Endothelial cell of umbilical vein (primary cell): ENCODE measurements around the gene PRMT2. TPM values are rescaled to one million over a fixed set of nuclear protein-coding genes. Genes with fewer than 3 reads are reported as not detected.

Experiments used
- BruUV-seq: library from RNA; stranded (reverse); fragments of 400-500 nt; replicated peaks from 2 replicates; lab custom pipeline; 2021; lab: Mats Ljungman, UMichigan
- CTCF ChIA-PET: fragments of 300-600, 350-600 bp; sonication (Branson Sonifier 250); formaldehyde crosslinking; loops from one replicate; lab custom pipeline; 2021; ENCODE audit warnings: antibody characterized with exemption, inconsistent platforms; lab: Charles Lee
- POLR2A ChIA-PET: fragments of 300-600, 350-600 bp; sonication (Branson Sonifier 250); formaldehyde crosslinking; loops from one replicate; lab custom pipeline; 2021; ENCODE audit warnings: antibody characterized with exemption, inconsistent platforms; lab: Charles Lee
- DNase-seq: peaks from one replicate; pipeline ENCODE4 v3.0.0-alpha.2; 2011; ENCODE audit warnings: low read depth, low spot score
- FAIRE-seq: peaks from 2 replicates; lab custom pipeline; 2011; peaks lifted over from hg19 to GRCh38; lab: Jason Lieb, UNC
- H2AFZ ChIP-seq: 2 replicates; pipeline ENCODE4 v1.6.0; 2012; ENCODE audit warnings: low read depth, low read length, control low read depth, inconsistent platforms
- H3K27ac ChIP-seq: 2 replicates; pipeline ENCODE4 v1.5.1; 2011; ENCODE audit warnings: low read depth, mild to moderate bottlenecking, control low read depth, low read length, moderate library complexity; ENCODE audit not compliant: insufficient read depth
- H3K27me3 ChIP-seq, 2 experiments: 2 replicates each; pipeline versions ENCODE4 v1.6.0 to v1.6.1; 2011; ENCODE audit warnings: low read length in 2 of 2, mixed read lengths in 1 of 2; ENCODE audit not compliant: control insufficient read depth in 2 of 2, insufficient read depth in 2 of 2
- H3K36me3 ChIP-seq, 2 experiments: 2 replicates in 1 of 2; 3 replicates in 1 of 2; pipeline ENCODE4 v1.5.1; 2011; ENCODE audit warnings: low read length in 2 of 2, mild to moderate bottlenecking in 1 of 2, moderate library complexity in 1 of 2; ENCODE audit not compliant: control insufficient read depth in 2 of 2, insufficient read depth in 2 of 2; ENCODE audit errors: extremely low read depth in 1 of 2
- H3K4me1 ChIP-seq: 3 replicates; pipeline ENCODE4 v1.5.1; 2011; ENCODE audit warnings: mild to moderate bottlenecking, low read length; ENCODE audit not compliant: control insufficient read depth, insufficient read depth; ENCODE audit errors: extremely low read depth
- H3K4me2 ChIP-seq: 2 replicates; pipeline ENCODE4 v1.6.1; 2011; ENCODE audit warnings: low read length, control low read depth, mixed read lengths; ENCODE audit not compliant: insufficient read depth
- H3K4me3 ChIP-seq, 3 experiments: fragments of 200-600 bp in 1 of 3; sonication (generic), shearing (Covaris generic) in 1 of 3; replicated peaks in 1 of 3; 2 replicates each; pipeline ENCODE4 v1.5.1; 2011 to 2016; ENCODE audit warnings: control low read depth in 3 of 3, low read length in 3 of 3, mild to moderate bottlenecking in 2 of 3, inconsistent platforms in 1 of 3, low read depth in 1 of 3, moderate library complexity in 1 of 3; ENCODE audit not compliant: insufficient read depth in 1 of 3
- H3K79me2 ChIP-seq: 2 replicates; pipeline ENCODE4 v1.6.0; 2012; ENCODE audit warnings: low read length, inconsistent platforms; ENCODE audit not compliant: control insufficient read depth, insufficient read depth
- H3K9ac ChIP-seq: replicated peaks from 2 replicates; pipeline ENCODE3; 2011; ENCODE audit warnings: low read length, control low read depth; ENCODE audit not compliant: insufficient read depth; ENCODE audit errors: extremely low read depth
- H3K9me1 ChIP-seq: replicated peaks from 3 replicates; pipeline ENCODE4 v1.6.0; 2011; ENCODE audit warnings: mild to moderate bottlenecking, low read length; ENCODE audit not compliant: control insufficient read depth, insufficient read depth; ENCODE audit errors: extremely low read depth
- H3K9me3 ChIP-seq: replicated peaks from 2 replicates; pipeline ENCODE4 v1.5.1; 2012; ENCODE audit warnings: low read length, inconsistent platforms; ENCODE audit not compliant: control insufficient read depth, insufficient read depth
- H4K20me1 ChIP-seq: replicated peaks from 2 replicates; pipeline ENCODE3; 2011; ENCODE audit warnings: mild to moderate bottlenecking, low read length; ENCODE audit not compliant: control insufficient read depth, insufficient read depth; ENCODE audit errors: extremely low read depth
- EZH2 ChIP-seq: IDR thresholded peaks from 2 replicates; pipeline ENCODE4 v1.6.1; 2012; ENCODE audit warnings: borderline replicate concordance, low read depth, mild to moderate bottlenecking, moderate library complexity, low read length, inconsistent platforms; ENCODE audit not compliant: severe bottlenecking
- FOS ChIP-seq: IDR thresholded peaks from 2 replicates; pipeline ENCODE4 v1.6.1; 2011; ENCODE audit warnings: mild to moderate bottlenecking, low read length, moderate library complexity, borderline replicate concordance; ENCODE audit not compliant: insufficient read depth
- GATA2 ChIP-seq: IDR thresholded peaks from 2 replicates; pipeline ENCODE4 v1.7.0; 2011; ENCODE audit warnings: low read depth, mild to moderate bottlenecking, moderate library complexity, mixed read lengths, low read length; ENCODE audit not compliant: insufficient read length, insufficient read depth
- JUN ChIP-seq: IDR thresholded peaks from 2 replicates; pipeline ENCODE4 v1.6.1; 2011; ENCODE audit warnings: borderline replicate concordance, low read depth; ENCODE audit not compliant: insufficient read length, insufficient read depth
- MYC ChIP-seq: IDR thresholded peaks from one replicate; pipeline ENCODE4 v1.6.1; 2011; ENCODE audit warnings: mild to moderate bottlenecking, low read depth, low read length
- POLR2A ChIP-seq: IDR thresholded peaks from 2 replicates; pipeline ENCODE4 v1.6.1; 2012; ENCODE audit warnings: low read depth, mild to moderate bottlenecking, control low read depth, low read length
- POLR2AphosphoS5 ChIP-seq: IDR thresholded peaks from 2 replicates; pipeline ENCODE4 v1.6.1; 2012; ENCODE audit warnings: low read depth, mild to moderate bottlenecking, control low read depth, low read length, moderate library complexity; ENCODE audit not compliant: insufficient read depth
- dilution Hi-C: fragments of 300-500 bp; cut with MboI; formaldehyde crosslinking; loops from one replicate; pipeline ENCODE4 v1.15.0; 2019; ENCODE audit warnings: low sequenced_read_pairs; ENCODE audit not compliant: extremely low pct_ligation_motif_present
- intact Hi-C: fragments of 100-400 bp; cut with micrococcal nuclease; formaldehyde crosslinking; loops from one replicate; pipeline ENCODE4 v1.10.0; 2022
- polyA plus RNA-seq, 4 experiments: library from polyadenylated mRNA; depleted of rRNA in 3 of 4; stranded (reverse) in 3 of 4; unstranded in 1 of 4; fragments of >200 nt; gene quantifications; 2 replicates each; pipeline versions ENCODE4 v1.2.1 to v1.2.3, GENCODE V29; 2011 to 2012; ENCODE audit warnings: missing spikeins in 1 of 4
- total RNA-seq: library from RNA; stranded (reverse); gene quantifications from 2 replicates; pipeline ENCODE4 v1.2.3, GENCODE V29; 2021
- TF ChIP-seq, protein P1 (sequence below): IDR thresholded peaks from 2 replicates; pipeline ENCODE4 v1.6.1; 2011; ENCODE audit not compliant: insufficient read depth, insufficient read length
- TF ChIP-seq, protein P2 (sequence below), 2 donors: IDR thresholded peaks; 1 replicate in 1 of 2; 2 replicates in 1 of 2; pipeline ENCODE4 v1.5.1; 2011; ENCODE audit warnings: low read length in 2 of 2, mild to moderate bottlenecking in 2 of 2, moderate library complexity in 2 of 2, control low read depth in 1 of 2, inconsistent platforms in 1 of 2, low read depth in 1 of 2; ENCODE audit not compliant: insufficient read depth in 1 of 2; ENCODE audit errors: extremely low read depth in 1 of 2

Gene PRMT2
- total and polyA plus RNA-seq, 2 donors (not counting 3 experiments of a cell fraction or from before 2014, with no cell fraction given) = 125 to 193 TPM

- H3K4me1 ChIP-seq = peaks cover 14% of the 10 kb centered on the region
- H3K27ac ChIP-seq = no peak overlapping the region
- TF ChIP-seq FOS (no peak), EZH2 (peak; percentile 35)
- intact Hi-C loops (no loop called here), dilution Hi-C loops (no loop called here)
- no peaks in the 10 kb centered on the region for H3K79me2 ChIP-seq
- H3K9ac ChIP-seq = no peak overlapping the region
- ChIA-PET POLR2A (no interaction called here), CTCF (interaction anchor here (0.6 to 0.8 kb wide), 2 partner anchors 10 to 28 kb away, joined by 3 to 4 read pairs; no protein-coding TSS in a partner anchor)
- H2AFZ ChIP-seq = peak overlapping the region; percentile 79
- DNase-seq = peak; percentile 22
- H3K9me1 ChIP-seq = no peaks in the 10 kb centered on the region
- H3K4me2 ChIP-seq = peak overlapping the region; percentile 87
- peaks cover 0 to 6% of the 10 kb centered on the region in 2 experiments for H3K36me3 ChIP-seq
- no peaks in the 10 kb centered on the region for H4K20me1 ChIP-seq
- H3K9me3 ChIP-seq = no peaks in the 10 kb centered on the region
- no TSS peak for BruUV-seq
- peaks cover 16 to 20% of the 10 kb centered on the region in 2 experiments for H3K27me3 ChIP-seq
- FAIRE-seq = no peak
- peak overlapping the region; percentile 26 to 58 (median 51) for H3K4me3 ChIP-seq
These were observed 32.4 kb downstream of the PRMT2 start for GRCh38 chr21:46667741-46668380.

DNA sequence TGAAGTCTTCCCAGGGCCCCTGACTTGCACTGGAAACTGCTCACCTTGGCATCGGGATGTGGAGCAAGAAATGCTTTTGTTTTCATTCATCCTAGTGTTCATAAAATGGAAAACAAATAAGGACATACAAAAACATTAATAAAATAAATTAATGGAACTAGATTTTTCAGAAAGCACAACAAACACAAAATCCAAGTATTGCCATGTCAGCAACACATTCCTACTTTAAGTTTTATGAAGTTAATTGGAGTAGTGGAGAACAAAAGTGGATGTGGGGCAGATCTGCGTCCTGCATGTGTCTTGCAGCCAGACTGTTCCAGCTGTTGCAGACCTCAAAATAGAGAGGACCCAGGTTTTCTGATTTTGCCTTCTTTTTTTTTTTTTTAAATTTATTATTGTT is 32.9 kb downstream of the PRMT2 start:
- ChIA-PET POLR2A (no interaction called here), CTCF (interaction anchor here (0.6 kb wide), 1 partner anchor 29 kb away, joined by 3 read pairs; no protein-coding TSS in a partner anchor)
- dilution Hi-C loops (no loop called here), intact Hi-C loops (no loop called here)
- no peaks in the 10 kb centered on the region for H3K9me3 ChIP-seq
- peak overlapping the region; percentile 87 for H3K4me2 ChIP-seq
- no peak overlapping the region for H3K9ac ChIP-seq
- no TSS peak for BruUV-seq
- TF ChIP-seq FOS = no peak
- TF ChIP-seq JUN = no peak
- no peak for TF ChIP-seq POLR2AphosphoS5
- TF ChIP-seq, protein P1, sequence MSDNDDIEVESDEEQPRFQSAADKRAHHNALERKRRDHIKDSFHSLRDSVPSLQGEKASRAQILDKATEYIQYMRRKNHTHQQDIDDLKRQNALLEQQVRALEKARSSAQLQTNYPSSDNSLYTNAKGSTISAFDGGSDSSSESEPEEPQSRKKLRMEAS = no peak
- no peak for TF ChIP-seq GATA2
- TF ChIP-seq, protein P2, sequence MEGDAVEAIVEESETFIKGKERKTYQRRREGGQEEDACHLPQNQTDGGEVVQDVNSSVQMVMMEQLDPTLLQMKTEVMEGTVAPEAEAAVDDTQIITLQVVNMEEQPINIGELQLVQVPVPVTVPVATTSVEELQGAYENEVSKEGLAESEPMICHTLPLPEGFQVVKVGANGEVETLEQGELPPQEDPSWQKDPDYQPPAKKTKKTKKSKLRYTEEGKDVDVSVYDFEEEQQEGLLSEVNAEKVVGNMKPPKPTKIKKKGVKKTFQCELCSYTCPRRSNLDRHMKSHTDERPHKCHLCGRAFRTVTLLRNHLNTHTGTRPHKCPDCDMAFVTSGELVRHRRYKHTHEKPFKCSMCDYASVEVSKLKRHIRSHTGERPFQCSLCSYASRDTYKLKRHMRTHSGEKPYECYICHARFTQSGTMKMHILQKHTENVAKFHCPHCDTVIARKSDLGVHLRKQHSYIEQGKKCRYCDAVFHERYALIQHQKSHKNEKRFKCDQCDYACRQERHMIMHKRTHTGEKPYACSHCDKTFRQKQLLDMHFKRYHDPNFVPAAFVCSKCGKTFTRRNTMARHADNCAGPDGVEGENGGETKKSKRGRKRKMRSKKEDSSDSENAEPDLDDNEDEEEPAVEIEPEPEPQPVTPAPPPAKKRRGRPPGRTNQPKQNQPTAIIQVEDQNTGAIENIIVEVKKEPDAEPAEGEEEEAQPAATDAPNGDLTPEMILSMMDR (IDR thresholded peaks at IDR 0.05; ENCODE audit: extremely low read depth in 1 of 2, insufficient read depth in 1 of 2, low read depth in 1 of 2, low read length in 2 of 2) = no peak
- no peak for TF ChIP-seq POLR2A
- no peak for TF ChIP-seq MYC
- peaks cover 14% of the 10 kb centered on the region for H3K4me1 ChIP-seq
- no peak for DNase-seq
- no peaks in the 10 kb centered on the region for H4K20me1 ChIP-seq
- H3K9me1 ChIP-seq = no peaks in the 10 kb centered on the region
- H3K79me2 ChIP-seq = no peaks in the 10 kb centered on the region
- H3K4me3 ChIP-seq = peak overlapping the region in 1 of 3 experiments; percentile 58
- peaks cover 0 to 6% of the 10 kb centered on the region in 2 experiments for H3K36me3 ChIP-seq
- no peak overlapping the region for H3K27ac ChIP-seq
- H3K27me3 ChIP-seq = peaks cover 16 to 20% of the 10 kb centered on the region in 2 experiments
- FAIRE-seq = no peak
- H2AFZ ChIP-seq = peak overlapping the region; percentile 79
